K562 (cell line): Measurements from ENCODE around the gene CST9L. TPM values are rescaled to one million over a fixed set of nuclear protein-coding genes. Genes with fewer than 3 reads are reported as not detected.

Source experiments
- ATAC-seq: fragments of 200-7000 bp; cut with Tn5 transposase; 3 replicates; pipeline ENCODE4 v1.9.1; 2020; ENCODE audit warnings: moderate library complexity
- BruUV-seq: library from RNA; stranded (reverse); fragments of 400-500 nt; replicated peaks from 2 replicates; lab custom pipeline; 2021; lab: Mats Ljungman, UMichigan
- CTCF ChIA-PET: fragments of 300-600 bp; formaldehyde crosslinking; extraction: SDS; loops from one replicate; lab custom pipeline; 2021; ENCODE audit warnings: low intra/inter-chr PET ratio; lab: Yijun Ruan, JAX
- POLR2A ChIA-PET: fragments of 300-600, 350-650 bp; sonication (Branson Sonifier 250); formaldehyde crosslinking; extraction: SDS; loops from one replicate; lab custom pipeline; 2021; ENCODE audit warnings: antibody characterized with exemption, inconsistent platforms; lab: Yijun Ruan, JAX
- DNase-seq, 4 experiments: peaks; one replicate each; pipeline versions ENCODE4 v3.0.0 to v3.0.0-alpha.2; 2011 to 2018; ENCODE audit warnings: low spot score in 3 of 4, mixed read lengths in 3 of 4; ENCODE audit errors: extremely low read depth in 1 of 4
- FAIRE-seq: peaks from 2 replicates; lab custom pipeline; 2011; peaks lifted over from hg19 to GRCh38; lab: Jason Lieb, UNC
- H2AFZ ChIP-seq: 2 replicates; pipeline ENCODE4 v1.6.0; 2011; ENCODE audit warnings: low read depth, low read length, control low read depth, inconsistent platforms
- H3K27ac ChIP-seq: fragments of 200-600 bp; 3 replicates; pipeline ENCODE4 v1.8.0; 2011; ENCODE audit warnings: low read depth, mild to moderate bottlenecking, control low read depth, inconsistent platforms, low read length, moderate library complexity, mixed read lengths; ENCODE audit errors: extremely low read depth
- H3K27me3 ChIP-seq, 2 experiments: fragments of 300-600 bp in 1 of 2; 2 replicates in 1 of 2; 3 replicates in 1 of 2; pipeline versions ENCODE4 v1.6.0 to v1.8.0; 2011; ENCODE audit warnings: inconsistent platforms in 2 of 2, low read length in 2 of 2, mild to moderate bottlenecking in 1 of 2, mixed read lengths in 1 of 2, moderate library complexity in 1 of 2; ENCODE audit not compliant: control insufficient read depth in 2 of 2, insufficient read depth in 2 of 2
- H3K36me3 ChIP-seq: fragments of 300-600 bp; 3 replicates; pipeline ENCODE4 v1.8.0; 2011; ENCODE audit warnings: mild to moderate bottlenecking, low read length, inconsistent platforms; ENCODE audit not compliant: control insufficient read depth, insufficient read depth
- H3K4me1 ChIP-seq, 2 experiments: fragments of 200-600 bp in 1 of 2; replicated peaks in 1 of 2; 2 replicates in 1 of 2; 3 replicates in 1 of 2; pipeline versions ENCODE4 v1.5.1 to v1.8.0; 2011; ENCODE audit warnings: inconsistent platforms in 2 of 2, low read length in 2 of 2, mild to moderate bottlenecking in 1 of 2, mixed read lengths in 1 of 2, moderate library complexity in 1 of 2; ENCODE audit not compliant: control insufficient read depth in 2 of 2, insufficient read depth in 2 of 2
- H3K4me2 ChIP-seq: 2 replicates; pipeline ENCODE4 v1.6.1; 2011; ENCODE audit warnings: low read length, control low read depth, inconsistent platforms, mixed read lengths; ENCODE audit not compliant: insufficient read depth
- H3K4me3 ChIP-seq: fragments of 200-600 bp; sonication (generic), shearing (Covaris generic); 2 replicates; pipeline ENCODE4 v1.5.1; 2016; ENCODE audit warnings: control low read depth, inconsistent platforms
- H3K79me2 ChIP-seq: fragments of 200-600 bp; 3 replicates; pipeline ENCODE4 v1.8.0; 2011; ENCODE audit warnings: low read length, inconsistent platforms; ENCODE audit not compliant: control insufficient read depth, insufficient read depth
- H3K9ac ChIP-seq, 2 experiments: 2 replicates each; pipeline versions ENCODE4 v1.6.0 to v1.6.1; 2011; ENCODE audit warnings: low read depth in 2 of 2, low read length in 2 of 2, control low read depth in 1 of 2, inconsistent platforms in 1 of 2, mild to moderate bottlenecking in 1 of 2, mixed read lengths in 1 of 2; ENCODE audit not compliant: insufficient read depth in 1 of 2
- H3K9me1 ChIP-seq: one replicate; pipeline ENCODE4 v1.6.0; 2011; ENCODE audit warnings: inconsistent platforms, mild to moderate bottlenecking, low read length, moderate library complexity; ENCODE audit not compliant: control insufficient read depth, insufficient read depth
- H3K9me3 ChIP-seq: replicated peaks from 2 replicates; pipeline ENCODE4 v1.5.1; 2011; ENCODE audit warnings: low read depth, low read length, inconsistent platforms; ENCODE audit not compliant: control insufficient read depth, insufficient read depth
- H4K20me1 ChIP-seq: replicated peaks from 2 replicates; pipeline ENCODE4 v1.6.1; 2011; ENCODE audit warnings: low read length, inconsistent platforms, mixed read lengths; ENCODE audit not compliant: control insufficient read depth, insufficient read depth
- CSDE1 ChIP-seq, 2 experiments: fragments of 450-650 bp; IDR thresholded peaks; 2 replicates each; pipeline ENCODE4 v1.6.1; 2016; ENCODE audit warnings: mild to moderate bottlenecking in 1 of 2
- HIVEP1 ChIP-seq: fragments of 250-450 bp; sonication (Bioruptor Pico); IDR thresholded peaks from 2 replicates; pipeline ENCODE4 v1.4.0; 2020; ENCODE audit warnings: mild to moderate bottlenecking
- HNRNPH1 ChIP-seq: fragments of 200-400 bp; formaldehyde crosslinking; optimal IDR thresholded peaks from 2 replicates; pipeline ENCODE3; 2017; ENCODE audit warnings: low read depth, mild to moderate bottlenecking, low read length, moderate library complexity
- LCOR ChIP-seq: sonication (generic); formaldehyde crosslinking; IDR thresholded peaks from 2 replicates; pipeline ENCODE4 v1.8.0; 2022; ENCODE audit warnings: mild to moderate bottlenecking, missing genetic modification reagents
- POLR2AphosphoS2 ChIP-seq: IDR thresholded peaks from 2 replicates; pipeline ENCODE4 v1.6.1; 2012; ENCODE audit warnings: low read length, improper control_type of control experiment
- XRCC3 ChIP-seq: fragments of 450-650 bp; IDR thresholded peaks from 2 replicates; pipeline ENCODE4 v1.6.1; 2017; ENCODE audit warnings: mild to moderate bottlenecking, moderate library complexity
- ZNF24 ChIP-seq: fragments of 450-650 bp; IDR thresholded peaks from 2 replicates; pipeline ENCODE4 v1.6.1; 2016
- ZNF785 ChIP-seq: fragments of 250-450 bp; sonication (Bioruptor Pico); IDR thresholded peaks from 2 replicates; pipeline ENCODE4 v1.4.0; 2020; ENCODE audit warnings: mild to moderate bottlenecking
- WGBS: fragments of 100-300 bp; shearing (Covaris generic); methylation state at CpG from one replicate; pipeline ENCODE4 v1.1.6; 2016; ENCODE audit warnings: low coverage, mixed read lengths; ENCODE audit not compliant: insufficient coverage; ENCODE audit errors: missing lambda C conversion rate; 5-methylcytosine and 5-hydroxymethylcytosine counted together
- in situ Hi-C: fragments of 300-500 bp; cut with MboI; formaldehyde crosslinking; loops from 4 replicates; pipeline ENCODE4 v1.15.0; 2018; ENCODE audit warnings: inconsistent platforms, mixed read lengths
- intact Hi-C: fragments of 100-400 bp; cut with micrococcal nuclease; formaldehyde crosslinking; loops from 2 replicates; pipeline ENCODE4 v1.14.2; 2022
- polyA plus RNA-seq, 8 experiments: library from polyadenylated mRNA; depleted of rRNA in 4 of 8; stranded (reverse) in 5 of 8; unstranded in 3 of 8; fragments of >200 nt; fragmentation: Nextera tagmentation in 2 of 8; fragmentation: Illumina TruSeq in 1 of 8; extraction: Ambion mirVana in 2 of 8; extraction: Trizol in 1 of 8; gene quantifications; 2 replicates each; pipeline versions ENCODE4 v1.2.1 to v1.2.3, GENCODE V29; 2011 to 2014; ENCODE audit warnings: inconsistent platforms in 1 of 8, missing spikeins in 1 of 8
- total RNA-seq, 7 experiments: library from RNA; depleted of rRNA in 6 of 7; stranded (reverse); fragments of >200 nt in 6 of 7; fragmentation: Illumina TruSeq in 2 of 7; extraction: Trizol in 2 of 7; gene quantifications; 2 replicates each; pipeline versions ENCODE4 v1.2.1 to v1.2.3, GENCODE V29; 2011 to 2021; ENCODE audit warnings: low replicate concordance in 1 of 7

Gene CST9L
- total and polyA plus RNA-seq, 9 of the 15 experiments (the other 6 are each of a cell fraction or from before 2014, with no cell fraction given): not detected

DNA sequence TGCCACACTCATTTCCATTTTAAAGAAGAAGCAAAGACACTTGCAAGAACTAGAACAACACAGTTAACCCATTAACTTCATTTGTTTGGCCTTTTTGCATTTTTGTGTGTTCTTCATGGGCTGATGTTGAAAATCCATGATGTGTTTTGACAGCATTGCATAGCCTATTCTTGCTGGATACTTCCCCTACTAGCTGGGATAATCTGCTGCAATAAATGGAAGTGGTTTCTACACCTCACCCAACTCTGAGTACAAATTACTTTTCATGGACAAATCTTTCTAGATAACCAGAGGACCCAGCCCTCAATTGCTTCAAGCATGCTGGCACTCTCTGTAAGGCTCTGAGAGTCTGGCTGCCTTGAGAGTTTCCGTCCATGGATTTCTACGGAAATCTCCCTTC lies 26.5 kb downstream of the CST9L start:
- POLR2A ChIA-PET: no interaction called here
- intact Hi-C loops: no loop called here
- no peaks in the 10 kb centered on the region for H3K9me3 ChIP-seq
- BruUV-seq: no TSS peak
- ATAC-seq: no peak
- H2AFZ ChIP-seq: no peak overlapping the region
- no peaks in the 10 kb centered on the region; a peak in 1 of 5 replicates for H3K27me3 ChIP-seq
- no peaks in the 10 kb centered on the region for H3K9me1 ChIP-seq
- no peaks in the 10 kb centered on the region for H3K4me1 ChIP-seq
- no peak overlapping the region for H3K27ac ChIP-seq
- no peak overlapping the region for H3K4me3 ChIP-seq
- no peak overlapping the region for H3K9ac ChIP-seq
- H3K4me2 ChIP-seq: no peak overlapping the region
- no peak for FAIRE-seq
- WGBS: 7% methylated on average over 2 of the region's 2 CpGs
- H3K36me3 ChIP-seq: no peaks in the 10 kb centered on the region
- H3K79me2 ChIP-seq: no peaks in the 10 kb centered on the region
- CTCF ChIA-PET: no interaction called here
- in situ Hi-C loops: no loop called here
- H4K20me1 ChIP-seq: no peaks in the 10 kb centered on the region
- TF ChIP-seq CSDE1 (IDR thresholded peaks at IDR 0.05): no peak
- DNase-seq: no peak

- H2AFZ ChIP-seq: no peak overlapping the region
- no peaks in the 10 kb centered on the region for H4K20me1 ChIP-seq
- H3K4me1 ChIP-seq: no peaks in the 10 kb centered on the region
- ChIA-PET POLR2A (no interaction called here), CTCF (no interaction called here)
- no peaks in the 10 kb centered on the region for H3K9me1 ChIP-seq
- no peaks in the 10 kb centered on the region for H3K36me3 ChIP-seq
- BruUV-seq: no TSS peak
- no peak overlapping the region for H3K4me2 ChIP-seq
- intact Hi-C loops: no loop called here
- no peaks in the 10 kb centered on the region for H3K9me3 ChIP-seq
- no peaks in the 10 kb centered on the region for H3K27me3 ChIP-seq
- no peak overlapping the region for H3K27ac ChIP-seq
- no peak for ATAC-seq
- WGBS: 0% methylated on average over 1 of the region's 1 CpG
- TF ChIP-seq ZNF785 (CRISPR knock-in tag) (no peak), XRCC3 (no peak), ZNF24 (no peak), HNRNPH1 (no peak), HIVEP1 (CRISPR knock-in tag) (no peak), POLR2AphosphoS2 (no peak), LCOR (no peak)
- TF ChIP-seq, all 486 proteins: peak for 0
- no peak for DNase-seq
- no peak overlapping the region for H3K9ac ChIP-seq
- H3K4me3 ChIP-seq: no peak overlapping the region
- in situ Hi-C loops: no loop called here
- no peaks in the 10 kb centered on the region for H3K79me2 ChIP-seq
- no peak for FAIRE-seq
These were observed 27.0 kb downstream of the CST9L start for GRCh38 chr20:23541330-23541729.
